K562 (cell line): Measurements from ENCODE around the gene TCF12. TPM values are rescaled to one million over a fixed set of nuclear protein-coding genes. Genes with fewer than 3 reads are reported as not detected.

Source experiments
- ATAC-seq: fragments of 200-7000 bp; cut with Tn5 transposase; 3 replicates; pipeline ENCODE4 v1.9.1; 2020; ENCODE audit warnings: moderate library complexity
- BruUV-seq: library from RNA; stranded (reverse); fragments of 400-500 nt; replicated peaks from 2 replicates; lab custom pipeline; 2021; lab: Mats Ljungman, UMichigan
- CTCF ChIA-PET: fragments of 300-600 bp; formaldehyde crosslinking; extraction: SDS; loops from one replicate; lab custom pipeline; 2021; ENCODE audit warnings: low intra/inter-chr PET ratio; lab: Yijun Ruan, JAX
- POLR2A ChIA-PET: fragments of 300-600, 350-650 bp; sonication (Branson Sonifier 250); formaldehyde crosslinking; extraction: SDS; loops from one replicate; lab custom pipeline; 2021; ENCODE audit warnings: antibody characterized with exemption, inconsistent platforms; lab: Yijun Ruan, JAX
- DNase-seq, 4 experiments: peaks; one replicate each; pipeline versions ENCODE4 v3.0.0 to v3.0.0-alpha.2; 2011 to 2018; ENCODE audit warnings: low spot score in 3 of 4, mixed read lengths in 3 of 4; ENCODE audit errors: extremely low read depth in 1 of 4
- FAIRE-seq: peaks from 2 replicates; lab custom pipeline; 2011; peaks lifted over from hg19 to GRCh38; lab: Jason Lieb, UNC
- H2AFZ ChIP-seq: 2 replicates; pipeline ENCODE4 v1.6.0; 2011; ENCODE audit warnings: low read depth, low read length, control low read depth, inconsistent platforms
- H3K27ac ChIP-seq: fragments of 200-600 bp; 3 replicates; pipeline ENCODE4 v1.8.0; 2011; ENCODE audit warnings: low read depth, mild to moderate bottlenecking, control low read depth, inconsistent platforms, low read length, moderate library complexity, mixed read lengths; ENCODE audit errors: extremely low read depth
- H3K27me3 ChIP-seq, 2 experiments: fragments of 300-600 bp in 1 of 2; 2 replicates in 1 of 2; 3 replicates in 1 of 2; pipeline versions ENCODE4 v1.6.0 to v1.8.0; 2011; ENCODE audit warnings: inconsistent platforms in 2 of 2, low read length in 2 of 2, mild to moderate bottlenecking in 1 of 2, mixed read lengths in 1 of 2, moderate library complexity in 1 of 2; ENCODE audit not compliant: control insufficient read depth in 2 of 2, insufficient read depth in 2 of 2
- H3K36me3 ChIP-seq: fragments of 300-600 bp; 3 replicates; pipeline ENCODE4 v1.8.0; 2011; ENCODE audit warnings: mild to moderate bottlenecking, low read length, inconsistent platforms; ENCODE audit not compliant: control insufficient read depth, insufficient read depth
- H3K4me1 ChIP-seq, 2 experiments: fragments of 200-600 bp in 1 of 2; replicated peaks in 1 of 2; 2 replicates in 1 of 2; 3 replicates in 1 of 2; pipeline versions ENCODE4 v1.5.1 to v1.8.0; 2011; ENCODE audit warnings: inconsistent platforms in 2 of 2, low read length in 2 of 2, mild to moderate bottlenecking in 1 of 2, mixed read lengths in 1 of 2, moderate library complexity in 1 of 2; ENCODE audit not compliant: control insufficient read depth in 2 of 2, insufficient read depth in 2 of 2
- H3K4me2 ChIP-seq: 2 replicates; pipeline ENCODE4 v1.6.1; 2011; ENCODE audit warnings: low read length, control low read depth, inconsistent platforms, mixed read lengths; ENCODE audit not compliant: insufficient read depth
- H3K4me3 ChIP-seq: fragments of 200-600 bp; sonication (generic), shearing (Covaris generic); 2 replicates; pipeline ENCODE4 v1.5.1; 2016; ENCODE audit warnings: control low read depth, inconsistent platforms
- H3K79me2 ChIP-seq: fragments of 200-600 bp; 3 replicates; pipeline ENCODE4 v1.8.0; 2011; ENCODE audit warnings: low read length, inconsistent platforms; ENCODE audit not compliant: control insufficient read depth, insufficient read depth
- H3K9ac ChIP-seq, 2 experiments: 2 replicates each; pipeline versions ENCODE4 v1.6.0 to v1.6.1; 2011; ENCODE audit warnings: low read depth in 2 of 2, low read length in 2 of 2, control low read depth in 1 of 2, inconsistent platforms in 1 of 2, mild to moderate bottlenecking in 1 of 2, mixed read lengths in 1 of 2; ENCODE audit not compliant: insufficient read depth in 1 of 2
- H3K9me1 ChIP-seq: one replicate; pipeline ENCODE4 v1.6.0; 2011; ENCODE audit warnings: inconsistent platforms, mild to moderate bottlenecking, low read length, moderate library complexity; ENCODE audit not compliant: control insufficient read depth, insufficient read depth
- H3K9me3 ChIP-seq: replicated peaks from 2 replicates; pipeline ENCODE4 v1.5.1; 2011; ENCODE audit warnings: low read depth, low read length, inconsistent platforms; ENCODE audit not compliant: control insufficient read depth, insufficient read depth
- H4K20me1 ChIP-seq: replicated peaks from 2 replicates; pipeline ENCODE4 v1.6.1; 2011; ENCODE audit warnings: low read length, inconsistent platforms, mixed read lengths; ENCODE audit not compliant: control insufficient read depth, insufficient read depth
- CBFB ChIP-seq: sonication (generic); formaldehyde crosslinking; IDR thresholded peaks from 2 replicates; pipeline ENCODE4 v1.4.0; 2020; ENCODE audit warnings: mild to moderate bottlenecking, missing genetic modification reagents
- CHCHD3 ChIP-seq: fragments of 250-450 bp; sonication (Bioruptor Pico); IDR thresholded peaks from 2 replicates; pipeline ENCODE4 v2.1.2; 2022; ENCODE audit warnings: mild to moderate bottlenecking
- FIP1L1 ChIP-seq: fragments of 200-400 bp; formaldehyde crosslinking; IDR thresholded peaks from 2 replicates; pipeline ENCODE4 v1.6.1; 2018; ENCODE audit warnings: mild to moderate bottlenecking, low read depth, low read length; ENCODE audit not compliant: poor library complexity, severe bottlenecking
- NFIC ChIP-seq: fragments of 450-650 bp; IDR thresholded peaks from 2 replicates; pipeline ENCODE4 v1.6.1; 2017; ENCODE audit warnings: mild to moderate bottlenecking, inconsistent platforms
- TBP ChIP-seq: optimal IDR thresholded peaks from 2 replicates; pipeline ENCODE3; 2011; ENCODE audit warnings: low read depth, low read length, improper control_type of control experiment
- ZC3H4 ChIP-seq: sonication (generic); formaldehyde crosslinking; IDR thresholded peaks from 2 replicates; pipeline ENCODE4 v1.9.0; 2021; ENCODE audit warnings: missing genetic modification reagents, borderline replicate concordance
- ZNF75A ChIP-seq: fragments of 450-650 bp; formaldehyde crosslinking; IDR thresholded peaks from 2 replicates; pipeline ENCODE4 v1.4.0; 2020; ENCODE audit warnings: mild to moderate bottlenecking
- WGBS: fragments of 100-300 bp; shearing (Covaris generic); methylation state at CpG from one replicate; pipeline ENCODE4 v1.1.6; 2016; ENCODE audit warnings: low coverage, mixed read lengths; ENCODE audit not compliant: insufficient coverage; ENCODE audit errors: missing lambda C conversion rate; 5-methylcytosine and 5-hydroxymethylcytosine counted together
- in situ Hi-C: fragments of 300-500 bp; cut with MboI; formaldehyde crosslinking; loops from 4 replicates; pipeline ENCODE4 v1.15.0; 2018; ENCODE audit warnings: inconsistent platforms, mixed read lengths
- intact Hi-C: fragments of 100-400 bp; cut with micrococcal nuclease; formaldehyde crosslinking; loops from 2 replicates; pipeline ENCODE4 v1.14.2; 2022
- polyA plus RNA-seq, 8 experiments: library from polyadenylated mRNA; depleted of rRNA in 4 of 8; stranded (reverse) in 5 of 8; unstranded in 3 of 8; fragments of >200 nt; fragmentation: Nextera tagmentation in 2 of 8; fragmentation: Illumina TruSeq in 1 of 8; extraction: Ambion mirVana in 2 of 8; extraction: Trizol in 1 of 8; gene quantifications; 2 replicates each; pipeline versions ENCODE4 v1.2.1 to v1.2.3, GENCODE V29; 2011 to 2014; ENCODE audit warnings: inconsistent platforms in 1 of 8, missing spikeins in 1 of 8
- total RNA-seq, 7 experiments: library from RNA; depleted of rRNA in 6 of 7; stranded (reverse); fragments of >200 nt in 6 of 7; fragmentation: Illumina TruSeq in 2 of 7; extraction: Trizol in 2 of 7; gene quantifications; 2 replicates each; pipeline versions ENCODE4 v1.2.1 to v1.2.3, GENCODE V29; 2011 to 2021; ENCODE audit warnings: low replicate concordance in 1 of 7
- TF ChIP-seq, protein P1 (sequence below): fragments of 450-650 bp; IDR thresholded peaks from 2 replicates; pipeline ENCODE4 v1.6.1; 2018; ENCODE audit warnings: mild to moderate bottlenecking, low read depth; ENCODE audit not compliant: partially characterized antibody
- TF ChIP-seq, protein P2 (sequence below): sonication (generic); formaldehyde crosslinking; IDR thresholded peaks from 2 replicates; pipeline ENCODE4 v1.9.0; 2022; ENCODE audit warnings: mild to moderate bottlenecking, missing genetic modification reagents

TCF12 gene
- total and polyA plus RNA-seq, 9 of the 15 experiments (the other 6 are each of a cell fraction or from before 2014, with no cell fraction given) = 10.5 to 132 (median 52.9) TPM

DNA sequence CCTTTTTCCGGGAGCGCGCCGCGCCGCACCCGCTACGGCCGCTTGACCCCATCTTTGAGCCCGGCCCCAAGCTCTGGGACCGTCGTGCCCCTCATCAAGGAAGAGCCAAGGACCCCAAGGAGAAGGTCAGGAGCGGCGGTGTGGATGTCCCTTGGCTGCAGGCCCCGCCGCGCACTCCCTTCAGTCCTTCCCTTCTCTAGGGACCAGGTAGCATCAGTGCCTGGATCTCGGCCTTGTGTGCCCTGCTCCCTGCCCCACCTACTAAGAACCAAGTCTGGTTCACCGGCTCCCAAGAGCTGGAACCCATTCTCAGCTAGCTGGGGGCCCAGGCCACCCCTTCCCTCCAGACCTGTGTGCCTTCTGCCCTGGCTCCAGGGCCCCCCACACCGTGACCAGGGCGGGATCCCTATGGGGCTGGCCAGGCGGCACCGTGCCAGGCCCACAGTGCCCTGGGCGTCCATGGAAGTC, 388.5 kb downstream of the TCF12 start:
- TF ChIP-seq NFIC = 0 out of 2 replicates have a peak, but pooled peaks have one; percentile 2
- peak; percentile 15 for TF ChIP-seq FIP1L1
- TF ChIP-seq, protein P1, sequence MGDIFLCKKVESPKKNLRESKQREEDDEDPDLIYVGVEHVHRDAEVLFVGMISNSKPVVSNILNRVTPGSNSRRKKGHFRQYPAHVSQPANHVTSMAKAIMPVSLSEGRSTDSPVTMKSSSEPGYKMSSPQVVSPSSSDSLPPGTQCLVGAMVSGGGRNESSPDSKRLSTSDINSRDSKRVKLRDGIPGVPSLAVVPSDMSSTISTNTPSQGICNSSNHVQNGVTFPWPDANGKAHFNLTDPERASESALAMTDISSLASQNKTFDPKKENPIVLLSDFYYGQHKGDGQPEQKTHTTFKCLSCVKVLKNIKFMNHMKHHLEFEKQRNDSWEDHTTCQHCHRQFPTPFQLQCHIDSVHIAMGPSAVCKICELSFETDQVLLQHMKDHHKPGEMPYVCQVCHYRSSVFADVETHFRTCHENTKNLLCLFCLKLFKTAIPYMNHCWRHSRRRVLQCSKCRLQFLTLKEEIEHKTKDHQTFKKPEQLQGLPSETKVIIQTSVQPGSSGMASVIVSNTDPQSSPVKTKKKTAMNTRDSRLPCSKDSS = no peak
- 0 out of 2 replicates have a peak, but pooled peaks have one; percentile 25 for TF ChIP-seq CBFB (CRISPR knock-in tag)
- no peak for TF ChIP-seq ZC3H4 (CRISPR knock-in tag)
- peak; percentile 2 for TF ChIP-seq TBP
- TF ChIP-seq ZNF75A (CRISPR knock-in tag) = no peak
- TF ChIP-seq CHCHD3 (CRISPR knock-in tag) = no peak
- TF ChIP-seq, protein P2, sequence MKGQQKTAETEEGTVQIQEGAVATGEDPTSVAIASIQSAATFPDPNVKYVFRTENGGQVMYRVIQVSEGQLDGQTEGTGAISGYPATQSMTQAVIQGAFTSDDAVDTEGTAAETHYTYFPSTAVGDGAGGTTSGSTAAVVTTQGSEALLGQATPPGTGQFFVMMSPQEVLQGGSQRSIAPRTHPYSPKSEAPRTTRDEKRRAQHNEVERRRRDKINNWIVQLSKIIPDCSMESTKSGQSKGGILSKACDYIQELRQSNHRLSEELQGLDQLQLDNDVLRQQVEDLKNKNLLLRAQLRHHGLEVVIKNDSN (CRISPR knock-in tag) = 0 out of 2 replicates have a peak, but pooled peaks have one; percentile 13
- FAIRE-seq (no peak), ATAC-seq (peak; percentile 19), DNase-seq (no peak)
- no TSS peak for BruUV-seq
- Histone ChIP-seq H3K9ac (no peak overlapping the region), H3K36me3 (no peaks in the 10 kb centered on the region), H3K4me2 (no peak overlapping the region), H3K27ac (no peak overlapping the region), H3K79me2 (no peaks in the 10 kb centered on the region), H3K9me1 (no peaks in the 10 kb centered on the region), H2AFZ (peak overlapping the region; percentile 51), H3K9me3 (no peaks in the 10 kb centered on the region), H3K4me3 (no peak overlapping the region), H3K27me3 (no peaks in the 10 kb centered on the region), H3K4me1 (peaks cover 15 to 25% of the 10 kb centered on the region in 2 experiments), H4K20me1 (no peaks in the 10 kb centered on the region)
- in situ Hi-C loops = loop anchor here (10.0 to 25.0 kb wide), 2 partner anchors 392 to 820 kb away; partner anchors contain the start of gene TCF12
- 95% methylated on average over 9 of the region's 24 CpGs for WGBS
- intact Hi-C loops = loop anchor here (1.0 to 5.0 kb wide), 5 partner anchors 160 to 810 kb away; partner anchors contain the start of gene TCF12
- CTCF ChIA-PET = no interaction called here
- POLR2A ChIA-PET = interaction anchor here (0.7 to 1.2 kb wide), 2 partner anchors 15 to 223 kb away, joined by 3 to 10 read pairs; no protein-coding TSS in a partner anchor
